OCI-M2 (cell line): ENCODE results near the gene ECM2.

Source experiments
- DNase-seq: peaks from one replicate; lab custom pipeline; 2025; ENCODE audit not compliant: unreplicated experiment; lab: John Stamatoyannopoulos, UW

The ECM2 gene

GRCh38 chr9:92528522-92528849 lies 7.3 kb downstream of the ECM2 start:
- DNase-seq: no peak

DNA sequence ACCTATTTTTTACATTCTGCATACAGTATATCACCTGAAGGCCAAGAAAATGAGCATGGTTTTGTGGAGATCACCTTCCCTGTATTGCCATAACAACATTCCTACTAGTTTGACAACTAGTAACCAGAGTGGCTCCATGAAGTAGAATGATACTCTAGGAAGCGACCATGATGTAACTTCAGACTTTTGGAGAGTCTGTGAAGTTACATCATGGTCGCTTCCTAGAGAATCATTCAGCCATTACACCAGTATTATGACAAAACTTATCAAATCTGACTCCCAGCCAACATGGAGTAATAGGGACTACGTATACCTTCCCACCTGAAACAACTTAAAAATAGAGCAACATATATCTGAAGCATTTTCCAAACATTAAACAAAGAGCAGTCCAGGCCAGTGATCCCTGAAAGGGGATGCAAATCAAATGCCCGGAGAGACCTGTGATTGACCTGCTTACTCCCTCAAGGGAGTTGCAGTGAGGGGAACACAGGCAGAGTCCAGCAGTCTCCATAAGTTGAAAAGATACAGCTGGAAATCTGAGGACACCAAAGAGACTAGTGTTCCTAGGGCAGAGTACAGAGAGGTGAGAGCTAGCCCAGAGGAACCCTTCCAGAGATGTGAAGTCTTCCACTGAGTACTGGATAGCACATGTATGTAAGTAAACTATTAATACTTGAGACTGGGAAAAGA lies 7.8 kb downstream of the ECM2 start:
- DNase-seq: no peak

DNA sequence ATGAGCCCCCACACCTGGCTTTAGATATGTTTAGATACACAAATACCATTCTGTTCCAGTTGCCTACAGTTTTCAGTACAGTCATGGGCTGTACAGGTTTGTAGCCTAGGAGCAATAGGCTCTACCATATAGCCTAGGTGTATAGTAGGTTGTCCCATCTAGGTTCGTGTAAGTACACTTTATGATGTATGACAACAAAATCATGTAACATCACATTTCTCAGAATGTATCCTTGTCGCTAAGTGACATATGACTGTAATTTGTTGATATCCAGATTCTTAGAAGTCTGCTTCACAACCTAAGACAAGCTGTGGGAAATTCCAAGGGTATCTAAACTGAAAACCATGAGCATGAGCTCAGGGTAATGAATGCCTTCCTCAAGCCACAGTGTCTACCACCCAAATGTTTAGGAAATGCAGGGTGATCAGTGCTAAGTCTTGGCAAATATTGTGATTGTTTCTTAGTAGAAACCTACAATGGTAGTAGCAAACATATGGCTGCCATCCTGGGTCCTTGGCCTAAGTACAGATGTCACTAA lies 8.4 kb downstream of the ECM2 start:
- no peak for DNase-seq

- no peak for DNase-seq
Measured at GRCh38 chr9:92525306-92525705, 10.5 kb downstream of the ECM2 start.

- no peak for DNase-seq
Measured at GRCh38 chr9:92524881-92525280, 10.9 kb downstream of the ECM2 start.

GRCh38 chr9:92522983-92523970 lies 12.5 kb downstream of the ECM2 start:
- DNase-seq: no peak

DNA sequence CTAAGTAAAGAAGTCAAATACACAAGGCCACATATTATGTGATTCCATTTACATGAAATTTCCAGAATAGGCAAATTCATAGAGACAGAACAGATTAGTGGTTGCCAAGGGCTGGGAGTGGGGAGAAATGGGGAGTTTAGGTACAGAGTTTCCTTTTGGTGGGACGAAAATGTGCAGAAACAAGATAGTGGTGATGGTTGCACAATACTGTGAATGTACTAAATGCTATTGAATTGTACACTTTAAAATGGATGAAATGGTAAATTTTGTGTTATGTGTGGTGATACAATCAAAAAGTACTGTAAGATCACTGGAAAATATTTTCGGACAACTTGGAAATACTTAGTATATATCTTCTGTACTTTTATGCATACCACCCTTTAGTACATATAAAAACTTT lies 15.0 kb downstream of the ECM2 start:
- DNase-seq: no peak

GRCh38 chr9:92518199-92518598 lies 17.6 kb downstream of the ECM2 start:
- DNase-seq: no peak

GRCh38 chr9:92517046-92517445 lies 18.7 kb downstream of the ECM2 start:
- DNase-seq: no peak

- no peak for DNase-seq
Measured at GRCh38 chr9:92516521-92516920, 19.3 kb downstream of the ECM2 start.

GRCh38 chr9:92514635-92515034 lies 21.2 kb downstream of the ECM2 start:
- no peak for DNase-seq

GRCh38 chr9:92513349-92513748 lies 22.4 kb downstream of the ECM2 start:
- no peak for DNase-seq

GRCh38 chr9:92512622-92513021 lies 23.2 kb downstream of the ECM2 start:
- DNase-seq: no peak

DNA sequence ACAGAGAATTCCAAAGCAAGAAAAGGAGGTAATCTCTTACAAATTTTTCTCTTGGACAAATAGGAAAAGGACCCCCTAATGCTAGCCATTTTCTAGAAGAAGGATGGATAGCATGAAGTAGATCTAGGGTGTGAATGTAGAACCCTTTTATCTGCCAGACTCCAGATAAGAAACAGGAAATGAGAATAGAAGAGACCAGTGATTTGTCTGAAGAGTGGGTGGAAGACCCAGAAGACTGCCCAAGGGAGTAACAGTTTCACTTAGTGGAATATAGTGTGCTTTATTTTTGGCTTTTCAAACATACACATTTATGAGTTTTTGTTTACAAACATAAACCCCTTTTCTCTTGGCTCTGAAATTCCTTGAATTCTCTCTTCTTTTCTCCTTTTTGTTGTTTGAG lies 25.0 kb downstream of the ECM2 start:
- no peak for DNase-seq

- DNase-seq: no peak
Measured at GRCh38 chr9:92509050-92509449, 26.7 kb downstream of the ECM2 start.

GRCh38 chr9:92508018-92508820 lies 27.6 kb downstream of the ECM2 start:
- DNase-seq: no peak

GRCh38 chr9:92507496-92507895 lies 28.3 kb downstream of the ECM2 start:
- no peak for DNase-seq

DNA sequence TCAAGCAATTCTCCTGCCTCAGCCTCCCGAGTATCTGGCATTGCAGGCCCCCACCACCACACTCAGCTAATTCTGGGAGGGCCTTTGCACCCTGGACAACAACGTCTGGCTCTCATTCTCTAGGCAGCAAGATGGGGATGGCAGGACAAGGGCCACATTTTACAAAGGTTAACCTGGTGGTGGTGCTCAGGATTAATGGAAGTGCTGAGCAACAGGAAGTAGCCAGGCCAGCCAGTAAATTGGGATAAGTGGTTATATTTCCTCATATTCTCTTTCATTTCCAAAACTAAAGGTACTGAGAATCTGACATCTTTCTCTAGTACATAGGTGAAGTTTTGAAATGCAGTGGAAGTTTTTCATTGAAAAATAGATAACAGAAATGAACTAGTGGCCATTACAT lies 28.8 kb downstream of the ECM2 start:
- DNase-seq: no peak

DNA sequence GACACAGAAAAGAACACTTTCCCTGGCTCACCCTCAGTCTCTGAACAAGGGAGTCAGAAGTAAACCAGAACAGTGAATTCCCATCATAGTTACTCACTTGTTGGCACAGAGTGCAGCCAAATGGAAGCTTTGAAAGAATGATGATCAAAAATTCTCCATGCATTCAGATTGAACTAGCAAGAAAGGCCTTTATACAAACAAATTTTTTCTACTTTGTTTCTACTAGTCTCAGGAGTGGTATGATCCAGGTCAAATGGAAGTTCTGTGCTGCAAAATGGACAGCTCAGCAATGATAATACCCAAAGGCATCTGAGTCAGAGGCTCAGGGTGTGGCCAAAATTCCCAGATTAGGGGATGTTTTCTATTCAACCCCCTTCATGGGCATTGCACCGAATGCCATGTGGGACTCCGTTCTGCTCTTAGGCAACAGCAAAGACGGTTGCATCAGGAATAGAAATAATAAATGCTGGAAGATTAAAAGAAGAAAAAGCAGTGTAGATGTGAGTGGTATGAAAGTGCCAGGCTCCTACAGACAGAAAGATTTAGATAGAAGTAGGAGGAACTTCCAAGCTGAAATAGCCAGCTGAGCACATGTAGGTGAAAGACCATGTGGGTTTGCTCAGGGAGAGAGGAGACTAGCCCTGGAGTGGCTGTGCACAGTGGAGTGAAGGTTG lies 29.5 kb downstream of the ECM2 start:
- no peak for DNase-seq

DNA sequence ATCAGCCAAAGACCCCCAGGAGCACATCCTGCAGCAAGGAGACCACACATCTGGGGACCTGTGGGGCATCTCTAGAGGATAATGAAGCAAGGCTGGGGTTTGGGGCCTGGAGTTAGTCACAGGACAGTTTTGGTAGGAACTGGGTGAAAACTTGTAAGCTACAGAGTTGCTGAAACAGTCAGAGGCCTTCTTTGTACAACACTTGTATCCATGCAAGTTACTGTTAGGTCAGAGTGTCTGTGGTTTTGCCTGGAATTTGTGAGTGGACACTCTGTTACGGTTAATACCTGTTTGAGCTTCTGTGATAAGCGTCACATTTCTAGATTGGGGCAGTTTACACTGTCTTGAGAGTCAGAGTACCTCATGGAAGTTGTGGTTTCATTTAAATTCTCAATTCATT lies 30.9 kb downstream of the ECM2 start:
- DNase-seq: no peak

DNA sequence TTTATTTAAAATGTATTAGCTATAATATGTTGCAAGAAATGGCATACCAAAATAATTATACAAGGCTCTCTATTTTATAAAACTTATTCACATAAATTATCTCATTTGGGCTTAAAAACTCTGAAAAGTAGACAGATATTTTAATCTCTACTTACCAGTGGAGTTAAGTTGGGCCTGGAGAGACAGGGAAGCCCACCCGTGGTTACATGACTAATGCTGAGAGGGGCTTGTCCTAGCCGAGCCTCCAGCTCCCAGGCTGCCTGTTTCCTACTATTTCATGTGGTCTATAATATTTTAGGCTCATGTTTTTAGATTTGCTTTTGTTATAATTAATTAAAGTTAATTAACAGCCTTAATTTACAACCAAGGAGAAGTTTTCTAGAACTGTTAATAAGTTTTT lies 32.6 kb downstream of the ECM2 start:
- no peak for DNase-seq
